AG04449 (cell line): ENCODE results near the gene EMC8.

Source experiments
- CTCF ChIA-PET: fragments of 350-600 bp; formaldehyde crosslinking; extraction: SDS; loops from one replicate; lab custom pipeline; 2021; ENCODE audit warnings: antibody characterized with exemption; lab: Yijun Ruan, JAX
- POLR2A ChIA-PET: fragments of 400-600, 350-600 bp; formaldehyde crosslinking; extraction: SDS; loops from one replicate; lab custom pipeline; 2020; ENCODE audit warnings: antibody characterized with exemption, inconsistent platforms; lab: Yijun Ruan, JAX
- DNase-seq: peaks from one replicate; pipeline ENCODE4 v3.0.0-alpha.2; 2010; ENCODE audit warnings: low read depth, low spot score
- H3K4me3 ChIP-seq: 2 replicates; pipeline ENCODE4 v1.5.1; 2011; ENCODE audit warnings: low read depth, mild to moderate bottlenecking, control low read depth, low read length
- CTCF ChIP-seq: IDR thresholded peaks from one replicate; pipeline ENCODE4 v1.5.1; 2011; ENCODE audit warnings: mild to moderate bottlenecking, moderate library complexity, low read length, control low read depth, inconsistent platforms; ENCODE audit not compliant: insufficient read depth; ENCODE audit errors: missing control alignments

Gene EMC8

GRCh38 chr16:85785927-85786326, 13.4 kb downstream of the EMC8 start:
- H3K4me3 ChIP-seq, result no peak overlapping the region
- TF ChIP-seq CTCF, result no peak
- ChIA-PET POLR2A (no interaction called here), CTCF (no interaction called here)
- DNase-seq, result no peak

- no peak for DNase-seq
- no peak for TF ChIP-seq CTCF
- H3K4me3 ChIP-seq, result no peak overlapping the region
- ChIA-PET POLR2A (no interaction called here), CTCF (interaction anchor here (1.0 kb wide), 1 partner anchor 67 kb away, joined by 3 read pairs; no protein-coding TSS in a partner anchor)
Measured at GRCh38 chr16:85784813-85785212, 14.5 kb downstream of the EMC8 start.

- ChIA-PET POLR2A (no interaction called here), CTCF (no interaction called here)
- no peak for TF ChIP-seq CTCF
Measured at GRCh38 chr16:85783441-85783840, 15.9 kb downstream of the EMC8 start.

GRCh38 chr16:85782451-85782850, 16.9 kb downstream of the EMC8 start:
- ChIA-PET POLR2A (no interaction called here), CTCF (interaction anchor here (0.6 kb wide), 1 partner anchor 21 kb away, joined by 3 read pairs; no protein-coding TSS in a partner anchor)
- H3K4me3 ChIP-seq, result no peak overlapping the region
- DNase-seq, result no peak
- no peak for TF ChIP-seq CTCF

More at GRCh38 chr16:85783441-85783840, 15.9 kb downstream of the EMC8 start:
- no peak for DNase-seq
- no peak overlapping the region for H3K4me3 ChIP-seq

- no peak for DNase-seq
- ChIA-PET POLR2A (no interaction called here), CTCF (interaction anchor here (0.6 kb wide), 1 partner anchor 21 kb away, joined by 3 read pairs; no protein-coding TSS in a partner anchor)
- no peak for TF ChIP-seq CTCF
- no peak overlapping the region for H3K4me3 ChIP-seq
Measured at GRCh38 chr16:85781695-85782370, 17.5 kb downstream of the EMC8 start.

GRCh38 chr16:85781156-85781555, 18.2 kb downstream of the EMC8 start:
- DNase-seq, result no peak
- CTCF ChIA-PET, result no interaction called here
- no peak for TF ChIP-seq CTCF
- POLR2A ChIA-PET, result no interaction called here
- no peak overlapping the region for H3K4me3 ChIP-seq
